Ovary (tissue), 3 donors: Measurements from ENCODE around the gene CDHR2.

Experiments used
- EP300 ChIP-seq: sonication (generic); formaldehyde crosslinking; IDR thresholded peaks from one replicate; pipeline ENCODE4 v1.6.1; 2017; ENCODE audit warnings: antibody characterized with exemption
- POLR2A ChIP-seq: fragments of 450-650 bp; IDR thresholded peaks from one replicate; pipeline ENCODE4 v1.6.1; 2017; ENCODE audit warnings: antibody characterized with exemption, mild to moderate bottlenecking, moderate library complexity
- TF ChIP-seq, protein P1 (sequence below), 3 donors: fragments of 450-650 bp in 2 of 3; fragments of 200-600 bp in 1 of 3; IDR thresholded peaks; one replicate each; pipeline versions ENCODE4 v1.5.1 to v1.8.0; 2016 to 2022; ENCODE audit warnings: antibody characterized with exemption in 3 of 3, mild to moderate bottlenecking in 1 of 3
- donor health status: DM: no; HTN: no; CAD: no.

- TF ChIP-seq, protein P1, sequence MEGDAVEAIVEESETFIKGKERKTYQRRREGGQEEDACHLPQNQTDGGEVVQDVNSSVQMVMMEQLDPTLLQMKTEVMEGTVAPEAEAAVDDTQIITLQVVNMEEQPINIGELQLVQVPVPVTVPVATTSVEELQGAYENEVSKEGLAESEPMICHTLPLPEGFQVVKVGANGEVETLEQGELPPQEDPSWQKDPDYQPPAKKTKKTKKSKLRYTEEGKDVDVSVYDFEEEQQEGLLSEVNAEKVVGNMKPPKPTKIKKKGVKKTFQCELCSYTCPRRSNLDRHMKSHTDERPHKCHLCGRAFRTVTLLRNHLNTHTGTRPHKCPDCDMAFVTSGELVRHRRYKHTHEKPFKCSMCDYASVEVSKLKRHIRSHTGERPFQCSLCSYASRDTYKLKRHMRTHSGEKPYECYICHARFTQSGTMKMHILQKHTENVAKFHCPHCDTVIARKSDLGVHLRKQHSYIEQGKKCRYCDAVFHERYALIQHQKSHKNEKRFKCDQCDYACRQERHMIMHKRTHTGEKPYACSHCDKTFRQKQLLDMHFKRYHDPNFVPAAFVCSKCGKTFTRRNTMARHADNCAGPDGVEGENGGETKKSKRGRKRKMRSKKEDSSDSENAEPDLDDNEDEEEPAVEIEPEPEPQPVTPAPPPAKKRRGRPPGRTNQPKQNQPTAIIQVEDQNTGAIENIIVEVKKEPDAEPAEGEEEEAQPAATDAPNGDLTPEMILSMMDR (IDR thresholded peaks at IDR 0.05): no peak
- TF ChIP-seq POLR2A (no peak), EP300 (no peak)
These were observed 22.7 kb upstream of the CDHR2 start for GRCh38 chr5:176526462-176526861.
